ENCODE data around the gene PRAMEF15. TPM values are rescaled to one million over a fixed set of nuclear protein-coding genes. Genes with fewer than 3 reads are reported as not detected.
"Not testable (repeated sequence)": the region's sequence is repeated elsewhere in the genome, so short reads cannot be mapped to it uniquely, and the experiment has no call there.

Gene PRAMEF15
- total and polyA plus RNA-seq, 2 of the 4 experiments (the other 2 are of a cell fraction), result not detected

DNA sequence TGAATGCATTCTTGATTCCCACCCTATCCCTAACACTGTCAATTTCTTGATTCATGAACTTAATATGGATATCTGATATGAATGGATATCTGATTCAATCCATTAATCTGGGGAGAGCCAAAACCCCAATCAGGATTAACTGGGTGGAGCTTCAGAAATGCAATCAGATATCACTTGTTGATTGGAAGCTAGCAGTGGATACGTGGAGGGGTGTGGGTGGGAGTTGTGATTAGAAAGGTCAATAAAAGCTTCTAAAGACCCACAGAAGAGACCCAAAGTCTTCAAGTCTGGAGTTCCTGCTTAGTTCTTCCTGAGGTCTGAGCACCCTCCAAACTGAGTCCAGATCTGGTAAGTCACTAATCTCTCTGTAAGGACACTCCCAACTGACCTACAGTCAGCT lies 12.1 kb upstream of the PRAMEF15 start, which contains the start of gene PRAMEF33:
Gene PRAMEF33 (plus strand): TSS at position 301 of the 400 bp plus-strand sequence. CDS start 2,416 bp downstream, outside the sequence.
- H3K4me3 ChIP-seq (ENCODE audit: insufficient read depth, low read depth, low read length); dilution Hi-C loops (cut with HindIII; ENCODE audit: low sequenced_read_pairs, unreplicated experiment); H4K8ac ChIP-seq (ENCODE audit: low read depth in 2 of 2, low read length in 2 of 2); H3K9me1 ChIP-seq (ENCODE audit: insufficient read depth, low read length); H3K4me1 ChIP-seq (ENCODE audit: control insufficient read depth, insufficient read depth, low read length); H3K9me3 ChIP-seq (ENCODE audit: control insufficient read depth, insufficient read depth, low read length); H2BK15ac ChIP-seq (ENCODE audit: low read depth, low read length); H3K79me1 ChIP-seq (ENCODE audit: low read depth in 1 of 2, low read length in 2 of 2); in situ Hi-C loops (cut with MboI; ENCODE audit: low sequenced_read_pairs); H2BK5ac ChIP-seq (ENCODE audit: low read depth, low read length, poor library complexity, severe bottlenecking); H3K27me3 ChIP-seq (ENCODE audit: control insufficient read depth, insufficient read depth, low read length); H4K5ac ChIP-seq (ENCODE audit: low read depth, low read length); H3K23ac ChIP-seq (ENCODE audit: low read depth, low read length); H3K9ac ChIP-seq (ENCODE audit: low read depth, low read length); H3K18ac ChIP-seq (ENCODE audit: low read depth, low read length); CTCF ChIA-PET; H2BK20ac ChIP-seq (ENCODE audit: low read depth, low read length); H2AK9ac ChIP-seq (replicated peaks; ENCODE audit: low read depth, low read length, poor library complexity); H3K4ac ChIP-seq (ENCODE audit: low read depth, low read length); ATAC-seq (ENCODE audit: low read depth); H3K4me2 ChIP-seq (ENCODE audit: low read depth, low read length); H2AFZ ChIP-seq (replicated peaks; ENCODE audit: low read length, poor library complexity); POLR2A ChIA-PET (ENCODE audit: unreplicated experiment); H2BK120ac ChIP-seq (ENCODE audit: low read depth, low read length); H2AK5ac ChIP-seq (ENCODE audit: low read depth, low read length); H4K20me1 ChIP-seq (ENCODE audit: insufficient read depth, low read length); H4K91ac ChIP-seq (ENCODE audit: insufficient read depth, low read depth, low read length); H3K27ac ChIP-seq (ENCODE audit: insufficient read depth, low read length); H3K56ac ChIP-seq (ENCODE audit: extremely low read depth, insufficient read depth, low read length); DNase-seq; H3K36me3 ChIP-seq (ENCODE audit: control insufficient read depth, insufficient read depth, low read length); BruUV-seq (replicated peaks); intact Hi-C loops (cut with micrococcal nuclease); H3K14ac ChIP-seq (replicated peaks; ENCODE audit: low read depth, low read length): not testable (repeated sequence)
- WGBS, 2 experiments (ENCODE audit: extremely low coverage in 2 of 2, insufficient read length in 1 of 2), result no CpG with 5 or more reads among the region's 1 CpG

DNA sequence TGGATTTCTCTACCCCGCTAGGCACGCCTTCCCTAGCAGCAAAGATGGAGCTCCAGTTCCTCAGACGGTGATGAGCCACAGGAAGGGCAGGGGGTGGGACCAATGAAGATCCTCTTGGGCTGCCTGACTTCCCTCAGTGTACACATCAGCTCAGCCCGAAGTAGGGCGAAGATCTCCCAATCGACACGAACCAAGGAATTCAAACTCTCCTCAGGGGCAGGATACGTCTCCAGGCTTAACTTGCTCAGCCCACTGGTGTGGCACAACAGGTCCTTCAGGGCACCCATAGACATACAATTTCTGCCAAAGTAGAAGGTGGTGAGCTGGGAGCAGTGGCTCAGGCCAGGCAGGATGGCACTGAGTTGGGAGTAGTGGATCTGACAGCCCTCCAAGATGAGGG lies 27.1 kb downstream of the PRAMEF15 start:
- CTCF ChIA-PET; H3K27ac ChIP-seq (ENCODE audit: insufficient read depth, low read length); H2BK20ac ChIP-seq (ENCODE audit: low read depth, low read length); H3K9me3 ChIP-seq (ENCODE audit: control insufficient read depth, insufficient read depth, low read length); H4K8ac ChIP-seq (ENCODE audit: low read depth in 2 of 2, low read length in 2 of 2); H3K18ac ChIP-seq (ENCODE audit: low read depth, low read length); H2BK15ac ChIP-seq (ENCODE audit: low read depth, low read length); H4K91ac ChIP-seq (ENCODE audit: insufficient read depth, low read depth, low read length); H3K23ac ChIP-seq (ENCODE audit: low read depth, low read length); H4K5ac ChIP-seq (ENCODE audit: low read depth, low read length); H3K36me3 ChIP-seq (ENCODE audit: control insufficient read depth, insufficient read depth, low read length); H2AK5ac ChIP-seq (ENCODE audit: low read depth, low read length); H3K4ac ChIP-seq (ENCODE audit: low read depth, low read length); H3K9me1 ChIP-seq (ENCODE audit: insufficient read depth, low read length); H2BK5ac ChIP-seq (ENCODE audit: low read depth, low read length, poor library complexity, severe bottlenecking); H3K27me3 ChIP-seq (ENCODE audit: control insufficient read depth, insufficient read depth, low read length); H3K4me3 ChIP-seq (ENCODE audit: insufficient read depth, low read depth, low read length); in situ Hi-C loops (cut with MboI; ENCODE audit: low sequenced_read_pairs); ATAC-seq (ENCODE audit: low read depth); H4K20me1 ChIP-seq (ENCODE audit: insufficient read depth, low read length); H3K9ac ChIP-seq (ENCODE audit: low read depth, low read length); H3K14ac ChIP-seq (replicated peaks; ENCODE audit: low read depth, low read length); H2BK120ac ChIP-seq (ENCODE audit: low read depth, low read length); BruUV-seq (replicated peaks); DNase-seq; H3K56ac ChIP-seq (ENCODE audit: extremely low read depth, insufficient read depth, low read length); intact Hi-C loops (cut with micrococcal nuclease); H2AK9ac ChIP-seq (replicated peaks; ENCODE audit: low read depth, low read length, poor library complexity); dilution Hi-C loops (cut with HindIII; ENCODE audit: low sequenced_read_pairs, unreplicated experiment); H3K4me1 ChIP-seq (ENCODE audit: control insufficient read depth, insufficient read depth, low read length); H2AFZ ChIP-seq (replicated peaks; ENCODE audit: low read length, poor library complexity); POLR2A ChIA-PET (ENCODE audit: unreplicated experiment); H3K79me1 ChIP-seq (ENCODE audit: low read depth in 1 of 2, low read length in 2 of 2); H3K4me2 ChIP-seq (ENCODE audit: low read depth, low read length): not testable (repeated sequence)
- no CpG with 5 or more reads among the region's 8 CpGs for WGBS, 2 experiments (ENCODE audit: extremely low coverage in 2 of 2, insufficient read length in 1 of 2)

All from IMR-90 (cell line).